GM18870 (cell line): ENCODE data around the gene IGFL3.

Experiments used
- ATAC-seq: cut with Tn5 transposase; IDR thresholded peaks from one replicate; pipeline ENCODE4 v1.9.1; 2021; ENCODE audit warnings: moderate library complexity; ENCODE audit not compliant: unreplicated experiment

The IGFL3 gene

GRCh38 chr19:46077815-46078167 lies 46.7 kb downstream of the IGFL3 start:
- no peak for ATAC-seq

DNA sequence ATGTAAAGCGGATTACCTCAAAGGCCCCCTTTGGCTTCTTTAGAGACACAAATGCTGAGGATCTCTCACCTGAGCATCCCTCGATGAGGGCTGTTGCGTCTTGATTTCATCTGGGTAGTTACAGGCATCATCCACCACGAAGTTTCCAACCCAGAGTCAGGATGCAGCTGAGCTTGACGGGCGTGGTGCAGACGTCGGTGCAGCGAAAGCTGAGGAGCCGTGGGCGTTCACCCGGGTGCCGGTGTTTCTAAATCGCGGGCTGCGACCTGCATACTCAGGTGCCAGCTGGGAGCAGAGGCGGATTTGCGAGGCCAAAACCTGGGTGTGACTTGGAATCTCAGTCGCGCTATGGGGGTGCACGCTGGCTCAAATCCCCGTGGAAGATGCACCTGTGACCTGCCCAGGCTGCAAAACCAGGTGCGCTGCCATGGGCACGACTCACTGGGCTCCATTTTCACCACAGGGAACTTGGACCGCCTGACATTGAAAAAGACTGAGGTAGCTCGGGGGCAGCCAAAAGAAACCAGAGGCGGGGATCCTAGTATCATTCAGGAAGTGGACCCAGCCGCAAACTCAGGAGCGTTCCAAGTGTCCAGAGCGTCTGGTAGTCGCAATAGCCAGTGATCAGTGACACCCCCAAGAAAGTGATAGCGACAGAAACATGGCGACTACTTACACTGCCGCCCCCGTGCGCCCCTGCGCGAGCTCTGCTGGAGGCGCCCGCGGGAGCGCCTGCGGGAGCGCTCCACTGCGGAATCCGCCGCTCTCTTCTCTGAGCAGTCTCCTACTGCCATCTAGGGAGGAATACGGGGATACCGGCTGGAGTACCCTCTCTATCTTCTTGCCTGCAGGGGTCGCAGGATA lies 47.3 kb downstream of the IGFL3 start:
- no peak for ATAC-seq

DNA sequence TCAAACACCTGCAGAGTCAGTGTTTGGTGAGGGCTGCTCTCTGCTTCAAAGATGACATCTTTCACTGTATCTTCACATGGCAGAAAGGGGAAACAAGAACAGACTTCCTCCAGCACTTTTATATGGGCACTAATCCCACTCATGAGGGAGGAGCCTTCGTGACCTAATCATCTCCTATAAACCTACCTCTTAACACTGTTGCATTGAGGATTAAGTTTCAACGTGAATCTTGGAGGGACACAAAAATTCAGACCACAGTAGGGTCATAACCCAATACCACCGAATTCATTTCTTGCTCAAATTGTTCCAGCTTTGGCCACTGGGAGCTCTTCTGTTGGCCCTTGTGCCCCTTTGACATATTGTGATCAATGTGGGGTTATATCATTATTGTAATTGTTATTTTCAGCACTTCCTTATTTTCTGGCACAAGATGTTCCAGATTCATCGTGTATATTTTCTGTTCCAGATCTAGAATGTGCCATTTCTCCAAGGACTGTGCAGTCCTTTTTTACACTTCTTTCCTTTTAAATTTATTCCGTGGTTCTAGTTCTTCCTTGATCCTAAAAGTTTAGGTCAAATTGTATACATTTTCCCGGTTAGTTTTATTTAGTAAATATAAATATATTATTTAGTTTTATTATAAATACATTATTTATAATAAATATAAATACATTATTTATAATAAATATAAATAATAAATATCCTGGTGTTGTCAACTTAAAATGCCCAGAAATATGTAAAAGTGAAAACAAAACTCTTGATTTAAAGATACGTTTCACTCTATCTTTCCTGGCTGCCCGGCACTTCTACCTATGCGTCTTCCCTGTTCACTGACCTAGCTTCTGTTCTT lies 48.2 kb downstream of the IGFL3 start:
- ATAC-seq, result no peak

DNA sequence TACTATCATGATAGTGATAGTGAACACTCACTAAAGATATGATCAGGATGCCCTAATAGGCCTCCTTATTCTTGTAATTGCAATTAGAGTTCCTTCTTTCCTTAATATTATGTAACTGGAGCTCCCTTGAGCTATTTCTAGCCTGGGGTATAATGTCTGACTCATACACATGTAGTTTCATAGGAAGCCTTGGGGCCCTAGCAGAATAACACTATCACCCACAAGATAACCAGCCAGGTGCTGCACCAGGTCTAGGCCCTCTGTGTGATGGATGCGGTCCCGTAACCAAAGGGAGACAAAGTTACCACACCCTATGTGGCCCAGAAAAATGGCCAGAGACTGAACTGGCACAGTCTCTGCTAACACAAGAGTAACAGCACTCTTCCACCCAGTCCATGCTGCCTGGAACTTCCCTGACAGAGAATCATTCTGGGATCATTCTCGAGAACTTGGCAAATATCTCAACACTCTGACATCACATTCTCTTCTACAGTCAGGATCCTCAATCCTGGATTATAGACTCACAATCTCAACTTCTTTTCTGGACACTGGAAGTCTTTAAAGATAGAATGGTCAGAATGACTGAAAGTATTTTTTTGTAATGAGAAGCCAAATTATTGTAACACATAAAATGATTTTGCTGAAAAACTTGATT lies 51.1 kb downstream of the IGFL3 start:
- no peak for ATAC-seq
